Naive B cell (primary cell): ENCODE data around the gene ZFYVE21. TPM values are rescaled to one million over a fixed set of nuclear protein-coding genes. Genes with fewer than 3 reads are reported as not detected.
A peak's percentile ranks its signal among the peaks of the same experiment; 100 is the strongest.

Experiments used
- ATAC-seq, 2 donors: fragments of 150-1000 bp; cut with Tn5 transposase; 2 replicates each; pipeline ENCODE4 v1.10.0; 2021; ENCODE audit warnings: low read depth in 2 of 2, mild to moderate bottlenecking in 2 of 2, moderate library complexity in 2 of 2
- DNase-seq: peaks from one replicate; pipeline ENCODE4 v3.0.0; 2022
- H3K27ac Mint-ChIP-seq, 6 donors: one replicate each; pipeline ENCODE4 v1.8.0; 2020 to 2022; ENCODE audit warnings: mild to moderate bottlenecking in 6 of 6, mixed read lengths in 6 of 6, moderate library complexity in 5 of 6, inconsistent platforms in 2 of 6
- H3K27me3 Mint-ChIP-seq, 3 donors: one replicate each; pipeline ENCODE4 v1.8.0; 2021 to 2022; ENCODE audit warnings: mixed read lengths in 3 of 3, mild to moderate bottlenecking in 1 of 3
- H3K36me3 Mint-ChIP-seq, 2 donors: one replicate each; pipeline ENCODE4 v1.8.0; 2020 to 2022; ENCODE audit warnings: mixed read lengths in 2 of 2, inconsistent platforms in 1 of 2, mild to moderate bottlenecking in 1 of 2
- H3K4me1 Mint-ChIP-seq, 3 donors: one replicate each; pipeline ENCODE4 v1.8.0; 2020 to 2022; ENCODE audit warnings: mixed read lengths in 3 of 3, inconsistent platforms in 1 of 3, mild to moderate bottlenecking in 1 of 3, moderate library complexity in 1 of 3
- H3K4me3 Mint-ChIP-seq, 8 donors: one replicate each; pipeline ENCODE4 v1.8.0; 2020 to 2022; ENCODE audit warnings: mild to moderate bottlenecking in 8 of 8, mixed read lengths in 8 of 8, moderate library complexity in 8 of 8, inconsistent platforms in 2 of 8
- H3K9me3 Mint-ChIP-seq, 7 donors: one replicate each; pipeline ENCODE4 v1.8.0; 2020 to 2022; ENCODE audit warnings: mixed read lengths in 7 of 7, mild to moderate bottlenecking in 5 of 7, inconsistent platforms in 2 of 7, moderate library complexity in 1 of 7
- polyA plus RNA-seq, 6 donors: library from polyadenylated mRNA; unstranded; fragments of 300-500 nt; fragmentation: Illumina TruSeq; gene quantifications; one replicate each; pipeline ENCODE4 v1.2.3, GENCODE V29; 2021; ENCODE audit warnings: low read depth in 6 of 6

ZFYVE21 gene
- polyA plus RNA-seq, 6 donors from 2014 or later = 4.8 to 10.5 (median 6.7) TPM

- H3K4me3 Mint-ChIP-seq = no peak overlapping the region
- H3K27ac Mint-ChIP-seq = no peak overlapping the region
- H3K9me3 Mint-ChIP-seq = no peaks in the 10 kb centered on the region
- no peak for ATAC-seq
- no peaks in the 10 kb centered on the region for H3K36me3 Mint-ChIP-seq
- no peaks in the 10 kb centered on the region for H3K27me3 Mint-ChIP-seq
- no peak for DNase-seq
- H3K4me1 Mint-ChIP-seq = peaks cover 0 to 4% (median 0%) of the 10 kb centered on the region in 3 donors
Observed at GRCh38 chr14:103735439-103735814, 19.8 kb downstream of the ZFYVE21 start.

GRCh38 chr14:103735815-103736545, 20.4 kb downstream of the ZFYVE21 start:
- ATAC-seq = no peak
- no peaks in the 10 kb centered on the region for H3K27me3 Mint-ChIP-seq
- H3K36me3 Mint-ChIP-seq = no peaks in the 10 kb centered on the region
- H3K9me3 Mint-ChIP-seq = no peaks in the 10 kb centered on the region
- no peak overlapping the region for H3K4me3 Mint-ChIP-seq
- H3K4me1 Mint-ChIP-seq = peaks cover 0 to 4% (median 0%) of the 10 kb centered on the region in 3 donors
- no peak overlapping the region for H3K27ac Mint-ChIP-seq
- DNase-seq = no peak

- no peak overlapping the region for H3K4me3 Mint-ChIP-seq
- H3K9me3 Mint-ChIP-seq = no peaks in the 10 kb centered on the region
- H3K36me3 Mint-ChIP-seq = no peaks in the 10 kb centered on the region
- H3K4me1 Mint-ChIP-seq = peaks cover 0 to 4% (median 0%) of the 10 kb centered on the region in 3 donors
- DNase-seq (no peak), ATAC-seq (no peak)
- H3K27me3 Mint-ChIP-seq = no peaks in the 10 kb centered on the region
- H3K27ac Mint-ChIP-seq = peak overlapping the region in 1 of 6 donors; percentile 24
Observed at GRCh38 chr14:103736546-103737431, 21.2 kb downstream of the ZFYVE21 start.

- Mint-ChIP-seq H3K4me1 (peaks cover 0 to 4% (median 0%) of the 10 kb centered on the region in 3 donors), H3K36me3 (no peaks in the 10 kb centered on the region), H3K4me3 (no peak overlapping the region), H3K9me3 (no peaks in the 10 kb centered on the region), H3K27me3 (no peaks in the 10 kb centered on the region), H3K27ac (peak overlapping the region in 1 of 6 donors; percentile 65)
- DNase-seq (no peak), ATAC-seq (no peak)
Observed at GRCh38 chr14:103737432-103738045, 21.9 kb downstream of the ZFYVE21 start.

- no peaks in the 10 kb centered on the region for H3K27me3 Mint-ChIP-seq
- DNase-seq (no peak), ATAC-seq (no peak)
- H3K4me3 Mint-ChIP-seq = no peak overlapping the region
- H3K4me1 Mint-ChIP-seq = no peaks in the 10 kb centered on the region
- H3K27ac Mint-ChIP-seq = peak overlapping the region in 1 of 6 donors; percentile 76
- no peaks in the 10 kb centered on the region for H3K9me3 Mint-ChIP-seq
- no peaks in the 10 kb centered on the region for H3K36me3 Mint-ChIP-seq
Observed at GRCh38 chr14:103738166-103738565, 22.6 kb downstream of the ZFYVE21 start.

- no peak for ATAC-seq
- Mint-ChIP-seq H3K27ac (peak overlapping the region in 3 of 6 donors; percentile 41 to 76 (median 49)), H3K4me1 (no peaks in the 10 kb centered on the region), H3K27me3 (no peaks in the 10 kb centered on the region), H3K9me3 (no peaks in the 10 kb centered on the region), H3K36me3 (no peaks in the 10 kb centered on the region), H3K4me3 (no peak overlapping the region)
- DNase-seq = no peak
Observed at GRCh38 chr14:103738701-103739451, 23.3 kb downstream of the ZFYVE21 start.

- H3K27ac Mint-ChIP-seq = peak overlapping the region in 1 of 6 donors; percentile 49
- H3K4me1 Mint-ChIP-seq = no peaks in the 10 kb centered on the region
- H3K36me3 Mint-ChIP-seq = no peaks in the 10 kb centered on the region
- H3K9me3 Mint-ChIP-seq = no peaks in the 10 kb centered on the region
- H3K4me3 Mint-ChIP-seq = no peak overlapping the region
- DNase-seq (no peak), ATAC-seq (no peak)
- no peaks in the 10 kb centered on the region for H3K27me3 Mint-ChIP-seq
Observed at GRCh38 chr14:103739466-103739792, 23.8 kb downstream of the ZFYVE21 start.

GRCh38 chr14:103739793-103740501, 24.3 kb downstream of the ZFYVE21 start:
- no peaks in the 10 kb centered on the region for H3K36me3 Mint-ChIP-seq
- H3K4me1 Mint-ChIP-seq = no peaks in the 10 kb centered on the region
- H3K4me3 Mint-ChIP-seq = peak overlapping the region in 1 of 8 donors; percentile 66
- ATAC-seq (no peak), DNase-seq (no peak)
- H3K27ac Mint-ChIP-seq = peak overlapping the region in 2 of 6 donors; percentile 49 to 57
- H3K27me3 Mint-ChIP-seq = no peaks in the 10 kb centered on the region
- H3K9me3 Mint-ChIP-seq = no peaks in the 10 kb centered on the region

GRCh38 chr14:103740991-103741689, 25.5 kb downstream of the ZFYVE21 start:
- no peak for DNase-seq
- Mint-ChIP-seq H3K9me3 (no peaks in the 10 kb centered on the region), H3K4me3 (no peak overlapping the region), H3K27me3 (no peaks in the 10 kb centered on the region), H3K27ac (no peak overlapping the region), H3K4me1 (no peaks in the 10 kb centered on the region), H3K36me3 (no peaks in the 10 kb centered on the region)
- no peak for ATAC-seq

GRCh38 chr14:103741876-103742275, 26.3 kb downstream of the ZFYVE21 start:
- Mint-ChIP-seq H3K9me3 (no peaks in the 10 kb centered on the region), H3K4me1 (no peaks in the 10 kb centered on the region), H3K27ac (peak overlapping the region in 1 of 6 donors; percentile 10), H3K27me3 (no peaks in the 10 kb centered on the region), H3K36me3 (no peaks in the 10 kb centered on the region), H3K4me3 (no peak overlapping the region)
- DNase-seq (no peak), ATAC-seq (no peak)

- no peaks in the 10 kb centered on the region for H3K9me3 Mint-ChIP-seq
- H3K36me3 Mint-ChIP-seq = no peaks in the 10 kb centered on the region
- ATAC-seq (no peak), DNase-seq (no peak)
- no peaks in the 10 kb centered on the region for H3K4me1 Mint-ChIP-seq
- H3K27me3 Mint-ChIP-seq = no peaks in the 10 kb centered on the region
- H3K27ac Mint-ChIP-seq = no peak overlapping the region
- H3K4me3 Mint-ChIP-seq = peak overlapping the region in 1 of 8 donors; percentile 15
Observed at GRCh38 chr14:103742499-103743255, 27.1 kb downstream of the ZFYVE21 start.

GRCh38 chr14:103743691-103744090, 28.1 kb downstream of the ZFYVE21 start:
- no peaks in the 10 kb centered on the region for H3K36me3 Mint-ChIP-seq
- no peak overlapping the region for H3K4me3 Mint-ChIP-seq
- no peaks in the 10 kb centered on the region for H3K4me1 Mint-ChIP-seq
- no peak overlapping the region for H3K27ac Mint-ChIP-seq
- H3K27me3 Mint-ChIP-seq = no peaks in the 10 kb centered on the region
- DNase-seq (no peak), ATAC-seq (no peak)
- no peaks in the 10 kb centered on the region for H3K9me3 Mint-ChIP-seq
